Gastrocnemius medialis (tissue), 4 donors: ENCODE measurements around the gene PRICKLE2. TPM values are rescaled to one million over a fixed set of nuclear protein-coding genes. Genes with fewer than 3 reads are reported as not detected.

ENCODE experiments used
- ATAC-seq, 2 donors: fragments of 150-250 bp; one replicate each; pipeline ENCODE4 v1.9.1; 2016
- DNase-seq, 2 donors: peaks; one replicate each; pipeline ENCODE4 v3.0.0-alpha.2; 2019
- H3K27ac ChIP-seq, 4 donors: fragments of 200-600 bp; sonication (generic); 1 replicate in 1 of 4; 2 replicates in 3 of 4; pipeline ENCODE4 v1.5.1; 2016 to 2018; ENCODE audit warnings: mild to moderate bottlenecking in 2 of 4, moderate library complexity in 1 of 4
- H3K27me3 ChIP-seq, 3 donors: fragments of 200-600 bp; sonication (generic) in 2 of 3; 1 replicate in 1 of 3; 2 replicates in 2 of 3; pipeline versions ENCODE4 v1.5.1 to v1.6.0; 2016 to 2019; ENCODE audit warnings: mild to moderate bottlenecking in 1 of 3, moderate library complexity in 1 of 3
- H3K36me3 ChIP-seq, 2 donors: fragments of 200-600 bp; sonication (generic) in 1 of 2; one replicate each; pipeline ENCODE4 v1.5.1; 2017 to 2018
- H3K4me1 ChIP-seq, 2 donors: fragments of 200-600 bp; sonication (generic) in 1 of 2; one replicate each; pipeline ENCODE4 v1.5.1; 2016 to 2017; ENCODE audit warnings: mild to moderate bottlenecking in 2 of 2
- H3K4me3 ChIP-seq, 4 donors: fragments of 200-600 bp; sonication (generic) in 3 of 4; 1 replicate in 1 of 4; 2 replicates in 3 of 4; pipeline ENCODE4 v1.5.1; 2016 to 2019; ENCODE audit warnings: mild to moderate bottlenecking in 2 of 4
- H3K9me3 ChIP-seq, 3 donors: fragments of 200-600 bp; sonication (generic) in 2 of 3; 1 replicate in 1 of 3; 2 replicates in 2 of 3; pipeline ENCODE4 v1.5.1; 2016 to 2019
- POLR2A ChIP-seq, 2 donors: fragments of 450-650 bp; IDR thresholded peaks; one replicate each; pipeline ENCODE4 v1.6.1; 2017; ENCODE audit warnings: antibody characterized with exemption in 2 of 2, mild to moderate bottlenecking in 2 of 2, moderate library complexity in 2 of 2
- in situ Hi-C, 4 donors: fragments of 200-750 bp; cut with MboI; loops; one replicate each; pipeline versions ENCODE4 v1.15.0 to v1.8.0; 2017; ENCODE audit warnings: low sequenced_read_pairs in 4 of 4
- intact Hi-C: fragments of 100-400 bp; cut with DNase I; formaldehyde crosslinking; loops from one replicate; pipeline ENCODE4 v1.15.1; 2023; ENCODE audit warnings: low total_unique reads
- total RNA-seq, 4 donors: library from RNA; depleted of rRNA; stranded (reverse); fragments of >200 nt; gene quantifications; one replicate each; pipeline versions ENCODE4 v1.1.0 to v1.2.3, GENCODE V29; 2016
- TF ChIP-seq, protein P1 (sequence below), 5 experiments: fragments of 450-650 bp in 3 of 5; fragments of 200-600 bp in 2 of 5; sonication (generic) in 2 of 5; IDR thresholded peaks in 4 of 5; conservative IDR thresholded peaks in 1 of 5; 1 replicate in 4 of 5; 2 replicates in 1 of 5; pipeline ENCODE4 v1.5.1; 2016 to 2019; ENCODE audit warnings: antibody characterized with exemption in 5 of 5, mild to moderate bottlenecking in 3 of 5, moderate library complexity in 3 of 5

PRICKLE2 gene
- total RNA-seq, 4 donors from 2014 or later = 3.6 to 6.7 (median 4.6) TPM

- Histone ChIP-seq H3K36me3 (no peaks in the 10 kb centered on the region), H3K9me3 (no peaks in the 10 kb centered on the region), H3K4me3 (no peak overlapping the region), H3K27ac (no peak overlapping the region), H3K4me1 (no peaks in the 10 kb centered on the region), H3K27me3 (no peaks in the 10 kb centered on the region)
- DNase-seq (no peak), ATAC-seq (no peak)
- intact Hi-C loops (no loop called here), in situ Hi-C loops (no loop called here)
- TF ChIP-seq, protein P1, sequence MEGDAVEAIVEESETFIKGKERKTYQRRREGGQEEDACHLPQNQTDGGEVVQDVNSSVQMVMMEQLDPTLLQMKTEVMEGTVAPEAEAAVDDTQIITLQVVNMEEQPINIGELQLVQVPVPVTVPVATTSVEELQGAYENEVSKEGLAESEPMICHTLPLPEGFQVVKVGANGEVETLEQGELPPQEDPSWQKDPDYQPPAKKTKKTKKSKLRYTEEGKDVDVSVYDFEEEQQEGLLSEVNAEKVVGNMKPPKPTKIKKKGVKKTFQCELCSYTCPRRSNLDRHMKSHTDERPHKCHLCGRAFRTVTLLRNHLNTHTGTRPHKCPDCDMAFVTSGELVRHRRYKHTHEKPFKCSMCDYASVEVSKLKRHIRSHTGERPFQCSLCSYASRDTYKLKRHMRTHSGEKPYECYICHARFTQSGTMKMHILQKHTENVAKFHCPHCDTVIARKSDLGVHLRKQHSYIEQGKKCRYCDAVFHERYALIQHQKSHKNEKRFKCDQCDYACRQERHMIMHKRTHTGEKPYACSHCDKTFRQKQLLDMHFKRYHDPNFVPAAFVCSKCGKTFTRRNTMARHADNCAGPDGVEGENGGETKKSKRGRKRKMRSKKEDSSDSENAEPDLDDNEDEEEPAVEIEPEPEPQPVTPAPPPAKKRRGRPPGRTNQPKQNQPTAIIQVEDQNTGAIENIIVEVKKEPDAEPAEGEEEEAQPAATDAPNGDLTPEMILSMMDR (IDR thresholded peaks at IDR 0.05 in 4 of 5, conservative IDR thresholded peaks at IDR 0.05 in 1 of 5) = no peak
- no peak for TF ChIP-seq POLR2A (IDR thresholded peaks at IDR 0.05)
Measured at GRCh38 chr3:64203216-64203615, 22.1 kb downstream of the PRICKLE2 start.

GRCh38 chr3:64199932-64200331, 25.3 kb downstream of the PRICKLE2 start:
- no peak overlapping the region for H3K27ac ChIP-seq
- H3K4me3 ChIP-seq = no peak overlapping the region
- H3K36me3 ChIP-seq = no peaks in the 10 kb centered on the region
- no peaks in the 10 kb centered on the region for H3K9me3 ChIP-seq
- ATAC-seq (no peak), DNase-seq (no peak)
- no peaks in the 10 kb centered on the region for H3K4me1 ChIP-seq
- H3K27me3 ChIP-seq = no peaks in the 10 kb centered on the region
- in situ Hi-C loops = no loop called here
- TF ChIP-seq, protein P1 (IDR thresholded peaks at IDR 0.05 in 4 of 5, conservative IDR thresholded peaks at IDR 0.05 in 1 of 5) = no peak
- TF ChIP-seq POLR2A (IDR thresholded peaks at IDR 0.05) = no peak
- intact Hi-C loops = no loop called here

- no peak overlapping the region for H3K27ac ChIP-seq
- H3K4me1 ChIP-seq = no peaks in the 10 kb centered on the region
- intact Hi-C loops (no loop called here), in situ Hi-C loops (no loop called here)
- H3K36me3 ChIP-seq = no peaks in the 10 kb centered on the region
- ATAC-seq (no peak), DNase-seq (no peak)
- no peaks in the 10 kb centered on the region for H3K9me3 ChIP-seq
- TF ChIP-seq, protein P1 (IDR thresholded peaks at IDR 0.05 in 4 of 5, conservative IDR thresholded peaks at IDR 0.05 in 1 of 5) = no peak
- TF ChIP-seq POLR2A (IDR thresholded peaks at IDR 0.05) = no peak
- H3K27me3 ChIP-seq = no peaks in the 10 kb centered on the region
- H3K4me3 ChIP-seq = no peak overlapping the region
Measured at GRCh38 chr3:64196236-64196929, 28.9 kb downstream of the PRICKLE2 start.

GRCh38 chr3:64195789-64196188, 29.5 kb downstream of the PRICKLE2 start:
- DNase-seq (no peak), ATAC-seq (no peak)
- intact Hi-C loops = no loop called here
- TF ChIP-seq, protein P1 (IDR thresholded peaks at IDR 0.05 in 4 of 5, conservative IDR thresholded peaks at IDR 0.05 in 1 of 5) = no peak
- no peak for TF ChIP-seq POLR2A (IDR thresholded peaks at IDR 0.05)
- no peak overlapping the region for H3K27ac ChIP-seq
- H3K36me3 ChIP-seq = no peaks in the 10 kb centered on the region
- in situ Hi-C loops = no loop called here
- H3K9me3 ChIP-seq = no peaks in the 10 kb centered on the region
- no peaks in the 10 kb centered on the region for H3K27me3 ChIP-seq
- H3K4me3 ChIP-seq = no peak overlapping the region
- no peaks in the 10 kb centered on the region for H3K4me1 ChIP-seq

DNA sequence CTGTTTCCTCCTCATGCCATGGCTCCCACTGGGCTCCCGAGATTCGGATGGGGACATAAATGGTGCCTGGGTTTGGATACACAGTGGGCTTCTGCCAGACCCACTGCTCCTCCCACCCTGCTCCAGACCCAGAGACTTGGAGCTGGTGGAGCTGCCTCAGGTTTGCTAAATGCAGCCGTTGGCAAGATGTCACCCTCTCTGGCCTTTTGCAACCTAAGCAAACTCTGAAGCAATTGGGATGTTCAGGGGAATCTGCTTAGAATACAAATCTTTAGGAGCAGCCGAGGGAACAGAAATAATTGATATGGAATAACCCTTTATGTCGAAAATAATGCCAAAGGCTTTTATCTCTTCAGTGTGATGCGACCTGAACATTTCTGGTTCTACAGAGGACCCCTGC, 33.4 kb downstream of the PRICKLE2 start:
- in situ Hi-C loops = no loop called here
- H3K9me3 ChIP-seq = no peaks in the 10 kb centered on the region
- intact Hi-C loops = loop anchor here (2.0 kb wide), 1 partner anchor 17 kb away; no protein-coding TSS in a partner anchor
- H3K27ac ChIP-seq = no peak overlapping the region
- no peak overlapping the region for H3K4me3 ChIP-seq
- TF ChIP-seq, protein P1 (IDR thresholded peaks at IDR 0.05 in 4 of 5, conservative IDR thresholded peaks at IDR 0.05 in 1 of 5) = no peak
- no peak for TF ChIP-seq POLR2A (IDR thresholded peaks at IDR 0.05)
- DNase-seq (no peak), ATAC-seq (no peak)
- H3K4me1 ChIP-seq = peaks cover 18 to 31% of the 10 kb centered on the region in 2 donors
- no peaks in the 10 kb centered on the region for H3K27me3 ChIP-seq
- no peaks in the 10 kb centered on the region for H3K36me3 ChIP-seq
